Measurements from ENCODE around the gene IFNA14.

DNA sequence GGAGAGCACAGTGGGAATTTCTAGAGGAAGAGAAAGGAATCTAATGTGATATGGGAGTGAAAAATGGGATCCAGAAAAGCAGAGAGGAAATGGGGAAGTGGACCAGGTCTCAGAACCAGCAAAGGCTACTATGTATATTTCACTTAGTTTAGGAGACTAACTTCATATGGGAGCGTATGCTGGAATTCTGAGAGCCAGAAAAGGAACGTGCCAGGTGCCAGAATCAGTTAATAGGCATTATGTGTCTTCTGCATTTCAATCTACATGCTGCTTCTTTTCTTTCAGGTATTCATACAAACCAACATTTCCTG lies 28.5 kb upstream of the IFNA14 start:
- TF ChIP-seq, protein P1, sequence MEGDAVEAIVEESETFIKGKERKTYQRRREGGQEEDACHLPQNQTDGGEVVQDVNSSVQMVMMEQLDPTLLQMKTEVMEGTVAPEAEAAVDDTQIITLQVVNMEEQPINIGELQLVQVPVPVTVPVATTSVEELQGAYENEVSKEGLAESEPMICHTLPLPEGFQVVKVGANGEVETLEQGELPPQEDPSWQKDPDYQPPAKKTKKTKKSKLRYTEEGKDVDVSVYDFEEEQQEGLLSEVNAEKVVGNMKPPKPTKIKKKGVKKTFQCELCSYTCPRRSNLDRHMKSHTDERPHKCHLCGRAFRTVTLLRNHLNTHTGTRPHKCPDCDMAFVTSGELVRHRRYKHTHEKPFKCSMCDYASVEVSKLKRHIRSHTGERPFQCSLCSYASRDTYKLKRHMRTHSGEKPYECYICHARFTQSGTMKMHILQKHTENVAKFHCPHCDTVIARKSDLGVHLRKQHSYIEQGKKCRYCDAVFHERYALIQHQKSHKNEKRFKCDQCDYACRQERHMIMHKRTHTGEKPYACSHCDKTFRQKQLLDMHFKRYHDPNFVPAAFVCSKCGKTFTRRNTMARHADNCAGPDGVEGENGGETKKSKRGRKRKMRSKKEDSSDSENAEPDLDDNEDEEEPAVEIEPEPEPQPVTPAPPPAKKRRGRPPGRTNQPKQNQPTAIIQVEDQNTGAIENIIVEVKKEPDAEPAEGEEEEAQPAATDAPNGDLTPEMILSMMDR (IDR thresholded peaks at IDR 0.05; ENCODE audit: insufficient read depth, low read depth, low read length), result no peak
- TF ChIP-seq EZH2 (IDR thresholded peaks at IDR 0.05; ENCODE audit: insufficient read depth, low read length), result no peak
